Stimulated activated CD4-positive, alpha-beta T cell treated with anti-CD3 and anti-CD28 coated beads, Interleukin-12 subunit alpha, Interleukin-12 subunit beta, amount 100 ng/mL, for 24 hours (primary cell): ENCODE data around the gene MBNL2.

Experiments used
- DNase-seq, 2 experiments: peaks; one replicate each; pipeline ENCODE4 v3.0.0-alpha.2; 2020; ENCODE audit warnings: low read depth in 2 of 2

Gene MBNL2

DNA sequence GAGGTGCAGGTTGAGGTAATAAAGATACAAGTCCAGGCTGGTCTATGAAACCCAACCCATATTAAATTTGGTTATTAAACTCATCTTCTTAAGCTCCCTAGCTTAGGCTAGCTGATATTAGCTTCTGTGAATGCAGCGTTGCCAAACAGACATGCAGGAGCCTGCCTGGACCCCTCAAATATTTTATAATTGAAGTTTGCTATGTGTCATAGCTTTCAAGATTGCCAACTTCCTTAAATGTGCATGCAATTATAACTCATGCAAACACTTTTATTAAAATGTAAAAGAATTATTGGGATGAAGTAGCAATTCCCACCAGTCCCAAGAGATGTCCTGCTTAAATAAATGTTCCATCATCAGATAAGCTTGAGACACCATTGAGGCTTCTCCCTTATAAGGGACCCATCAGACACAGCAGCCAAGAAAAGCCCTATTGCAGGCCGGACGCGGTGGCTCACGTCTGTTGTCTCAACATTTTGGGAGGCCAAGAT is 51.3 kb downstream of the MBNL2 start:
- DNase-seq = no peak

DNA sequence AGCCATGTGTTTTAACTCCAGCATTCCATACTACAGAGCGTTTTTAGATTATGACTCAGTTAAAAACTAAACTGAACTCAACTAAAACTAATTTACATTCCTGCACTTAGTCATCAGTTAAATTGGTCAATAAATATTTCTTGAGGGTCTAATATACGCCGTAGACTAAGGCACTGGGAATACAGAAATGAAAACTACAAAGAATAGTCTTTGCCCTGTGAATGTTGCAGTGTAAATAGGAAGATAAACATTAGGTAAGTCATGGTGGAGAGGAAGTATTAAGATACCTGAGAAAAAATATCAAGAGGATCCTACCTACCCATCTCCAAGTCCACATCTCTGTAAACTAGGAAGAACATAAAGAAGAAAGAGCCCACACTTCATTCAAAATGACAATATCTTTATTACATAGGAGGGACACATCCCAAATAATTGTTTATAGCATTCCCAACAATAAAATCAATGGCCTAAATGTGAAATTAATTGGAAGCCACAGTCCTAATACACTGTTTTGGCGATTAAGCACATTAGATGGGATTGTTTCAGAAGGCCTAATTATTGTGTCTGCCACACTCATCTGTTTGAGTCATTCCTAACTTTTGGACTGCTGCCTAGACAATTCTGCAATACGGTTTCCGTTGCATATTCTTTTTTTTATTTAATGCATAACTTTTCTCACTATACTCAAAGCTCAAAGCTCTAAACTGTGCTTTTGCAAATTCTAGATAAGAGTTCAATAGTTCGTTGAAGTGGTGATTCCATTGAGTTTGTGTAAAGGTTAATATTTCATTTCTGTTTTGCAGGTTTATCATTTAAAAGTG is 52.9 kb downstream of the MBNL2 start:
- no peak for DNase-seq

DNA sequence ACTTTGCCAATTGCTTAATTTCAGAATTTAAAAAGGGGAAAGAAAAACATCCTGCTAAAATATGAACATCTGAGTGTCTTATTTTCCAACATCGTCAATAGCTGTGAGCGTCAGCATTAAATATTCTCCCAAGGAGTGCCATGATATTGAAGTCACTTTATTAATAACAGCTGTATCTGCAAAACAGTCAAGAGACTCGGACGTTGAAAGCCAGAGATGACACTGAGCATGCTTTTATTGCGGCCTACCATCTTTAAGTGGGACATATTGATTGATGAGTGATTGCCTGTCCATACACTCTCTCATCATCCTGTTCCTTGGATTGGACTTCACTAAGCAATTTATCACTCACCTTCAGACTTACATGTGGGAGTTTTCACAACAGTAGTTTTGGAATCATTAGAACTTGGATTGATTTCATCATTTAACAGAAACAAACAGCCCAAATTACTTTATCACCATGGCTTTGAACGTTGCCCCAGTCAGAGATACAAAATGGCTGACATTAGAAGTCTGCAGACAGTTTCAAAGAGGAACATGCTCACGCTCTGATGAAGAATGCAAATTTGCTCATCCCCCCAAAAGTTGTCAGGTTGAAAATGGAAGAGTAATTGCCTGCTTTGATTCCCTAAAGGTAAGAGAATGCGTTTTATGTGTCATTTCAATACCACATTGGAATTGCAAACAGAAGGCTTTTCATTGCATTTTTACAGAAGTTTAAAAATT is 53.8 kb downstream of the MBNL2 start:
- no peak for DNase-seq

DNA sequence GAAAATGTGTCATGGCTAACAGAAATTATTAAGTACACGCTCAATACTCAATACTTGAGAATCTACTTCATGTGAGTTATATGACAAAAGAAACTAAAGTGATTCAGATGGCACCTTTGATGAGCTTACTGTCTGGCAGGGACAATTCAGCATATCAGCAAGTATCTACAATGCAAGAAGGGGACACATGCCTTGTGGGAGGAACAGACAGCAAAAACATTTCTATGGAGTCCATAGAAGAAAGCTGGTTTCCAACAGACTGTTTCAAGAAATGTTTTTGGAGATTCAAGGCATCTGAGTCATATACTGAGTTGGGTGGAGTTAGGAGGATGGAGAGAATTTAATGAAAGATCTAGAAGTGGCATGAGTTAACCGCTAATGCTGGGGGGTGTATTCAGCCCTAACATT is 54.7 kb downstream of the MBNL2 start:
- no peak for DNase-seq

DNA sequence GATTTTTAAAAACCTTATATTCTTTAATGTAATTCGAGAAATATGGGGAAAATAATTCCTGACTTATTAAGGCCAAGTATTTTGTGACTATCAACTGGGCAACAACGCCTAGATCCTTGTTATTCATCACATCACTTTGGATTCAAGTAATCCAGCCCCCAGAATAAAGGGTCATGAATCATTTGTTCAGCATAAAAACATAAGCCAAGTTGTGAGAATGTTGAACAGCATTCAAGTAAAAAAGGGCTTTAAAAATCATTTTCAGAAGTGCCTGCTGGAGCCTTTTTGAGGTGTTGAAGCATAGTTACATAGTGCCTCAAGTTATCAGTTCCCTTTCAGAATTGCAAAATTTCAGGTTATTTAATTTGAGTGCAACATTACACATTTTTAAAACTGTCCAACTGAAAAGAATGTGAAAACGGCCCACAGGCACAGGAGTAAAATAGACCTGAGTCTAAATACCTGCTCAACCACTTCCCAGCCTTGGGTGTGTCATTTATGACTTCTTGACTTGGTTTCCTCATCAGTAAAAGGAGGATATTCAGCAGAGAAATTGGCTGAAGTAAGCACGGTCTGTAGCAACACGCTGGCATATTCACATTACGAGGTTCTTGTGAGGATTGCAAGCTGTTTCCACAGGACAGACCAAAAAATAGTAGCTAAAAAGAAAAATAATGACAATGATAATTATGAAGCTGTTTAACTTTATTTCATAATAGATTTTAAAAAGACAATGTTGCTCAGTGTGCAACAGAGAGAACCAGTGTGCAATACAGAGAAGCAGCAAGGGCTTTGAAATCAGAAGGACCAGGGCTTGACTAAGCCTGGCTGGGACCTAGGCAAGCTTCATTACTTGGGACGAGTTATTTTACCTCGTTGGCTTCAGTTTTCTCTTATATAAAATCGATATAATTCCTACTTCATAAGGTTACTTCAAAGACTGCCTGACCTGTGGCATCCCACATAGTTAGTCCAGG is 56.6 kb downstream of the MBNL2 start:
- no peak for DNase-seq

DNA sequence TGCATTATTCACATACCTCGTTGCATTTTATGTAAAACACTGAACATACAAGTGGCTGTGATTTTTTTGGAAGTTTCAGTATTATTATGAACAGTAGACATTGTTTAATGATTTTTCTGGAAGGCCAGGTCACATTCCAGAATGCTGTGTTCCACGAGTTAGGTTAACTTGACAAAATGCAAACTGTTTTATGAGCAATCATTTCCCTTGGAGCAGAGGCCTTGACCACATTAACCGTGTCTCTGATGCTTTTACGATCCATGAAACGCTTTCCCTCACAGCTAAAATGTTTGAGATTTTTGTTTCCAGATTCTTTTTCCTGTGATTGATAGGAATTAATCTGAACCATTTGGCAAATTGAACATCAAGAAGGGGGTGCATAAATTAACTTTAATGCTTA is 57.8 kb downstream of the MBNL2 start:
- DNase-seq = no peak

DNA sequence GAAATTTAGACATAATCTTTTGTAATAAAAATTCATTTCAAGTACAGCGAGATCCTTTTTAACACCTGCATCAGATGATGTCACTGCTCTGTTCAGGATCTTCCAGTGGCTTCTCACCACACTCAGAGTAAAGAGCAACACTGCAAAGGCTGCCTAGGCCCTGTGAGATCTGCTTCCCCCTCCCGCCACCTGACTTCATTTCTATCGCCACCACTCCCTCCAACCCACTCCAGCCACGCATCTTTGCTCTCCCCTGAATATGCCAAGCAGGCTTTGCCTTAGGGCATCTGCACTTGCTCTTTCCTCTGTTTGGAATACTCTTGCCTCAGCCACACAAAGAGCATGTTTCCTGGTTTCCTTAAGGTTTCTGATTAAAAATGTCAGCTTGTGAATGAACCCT is 58.3 kb downstream of the MBNL2 start:
- DNase-seq = no peak

DNA sequence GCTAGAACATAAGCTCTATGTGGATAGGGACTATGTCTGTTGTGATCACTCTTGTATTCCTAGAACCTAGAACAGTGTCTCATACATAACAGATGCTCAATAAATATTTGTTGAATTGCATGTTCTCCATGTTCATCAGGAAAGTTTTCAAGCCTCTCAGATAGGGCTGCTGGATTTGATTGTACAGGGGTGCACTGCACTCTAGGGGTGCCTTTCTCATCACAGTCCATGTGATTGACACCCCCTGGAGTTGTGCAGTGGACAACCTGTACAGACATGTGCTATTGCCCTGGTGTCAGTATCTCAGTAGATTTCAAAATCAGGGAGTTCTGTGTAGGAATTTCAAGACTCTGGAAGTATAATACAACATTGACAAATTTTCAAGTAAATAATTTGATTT is 58.9 kb downstream of the MBNL2 start:
- DNase-seq = no peak

DNA sequence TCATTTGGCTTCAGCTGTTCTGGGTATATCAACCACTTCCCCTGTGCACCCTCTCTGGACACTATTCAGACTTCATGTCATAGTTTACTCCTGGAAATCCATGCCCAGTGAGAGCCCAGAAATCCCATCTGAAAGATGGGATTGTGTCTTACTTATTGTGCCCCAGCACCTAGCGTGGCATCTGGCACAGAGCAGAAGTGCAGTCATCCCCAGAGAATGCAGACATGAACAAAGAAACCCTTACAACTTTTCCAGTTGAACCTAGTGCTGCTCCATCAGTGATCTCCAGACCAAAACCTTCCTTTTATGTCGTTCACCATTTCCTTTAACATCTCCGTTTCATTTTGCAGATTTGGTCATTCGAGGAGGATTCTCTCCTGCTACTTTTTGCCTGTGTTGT is 60.6 kb downstream of the MBNL2 start:
- no peak for DNase-seq

DNA sequence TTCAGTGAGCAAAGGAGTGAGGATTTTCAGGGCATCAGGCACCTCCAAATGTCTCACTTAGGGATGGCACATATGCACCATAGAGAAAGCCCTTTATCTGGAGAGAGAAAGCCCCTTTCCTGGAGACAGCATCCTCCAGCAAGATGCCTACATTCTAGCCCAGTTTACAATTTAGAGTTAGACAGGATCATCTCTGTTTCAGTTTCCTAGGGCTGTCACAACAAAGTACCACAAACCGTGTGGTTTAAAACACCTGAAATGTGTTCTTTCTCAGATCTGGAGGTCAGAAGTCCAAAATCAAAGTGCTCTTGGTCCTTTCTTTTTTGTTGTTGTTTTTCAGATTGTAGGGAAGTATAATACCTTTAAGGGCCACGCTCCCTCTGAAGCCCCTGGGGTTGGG is 61.8 kb downstream of the MBNL2 start:
- DNase-seq = no peak

DNA sequence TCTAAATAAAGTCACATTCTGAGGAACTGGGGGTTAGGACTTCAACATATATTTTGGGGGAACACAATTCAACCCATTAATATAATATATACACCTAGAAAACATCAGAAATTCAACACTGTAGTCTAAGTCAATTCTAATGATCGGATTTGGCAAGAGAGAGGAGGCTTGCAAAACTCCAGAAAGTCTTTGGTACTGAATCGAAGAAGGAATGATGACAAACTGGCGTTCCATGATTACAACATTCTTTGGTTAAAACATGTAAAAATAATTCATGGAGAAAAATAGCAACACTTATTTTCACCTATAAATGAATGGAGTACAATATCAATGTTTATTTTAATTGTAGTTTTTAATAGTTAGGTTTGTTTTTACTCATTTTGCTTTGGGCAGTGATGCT is 62.4 kb downstream of the MBNL2 start:
- DNase-seq = no peak

DNA sequence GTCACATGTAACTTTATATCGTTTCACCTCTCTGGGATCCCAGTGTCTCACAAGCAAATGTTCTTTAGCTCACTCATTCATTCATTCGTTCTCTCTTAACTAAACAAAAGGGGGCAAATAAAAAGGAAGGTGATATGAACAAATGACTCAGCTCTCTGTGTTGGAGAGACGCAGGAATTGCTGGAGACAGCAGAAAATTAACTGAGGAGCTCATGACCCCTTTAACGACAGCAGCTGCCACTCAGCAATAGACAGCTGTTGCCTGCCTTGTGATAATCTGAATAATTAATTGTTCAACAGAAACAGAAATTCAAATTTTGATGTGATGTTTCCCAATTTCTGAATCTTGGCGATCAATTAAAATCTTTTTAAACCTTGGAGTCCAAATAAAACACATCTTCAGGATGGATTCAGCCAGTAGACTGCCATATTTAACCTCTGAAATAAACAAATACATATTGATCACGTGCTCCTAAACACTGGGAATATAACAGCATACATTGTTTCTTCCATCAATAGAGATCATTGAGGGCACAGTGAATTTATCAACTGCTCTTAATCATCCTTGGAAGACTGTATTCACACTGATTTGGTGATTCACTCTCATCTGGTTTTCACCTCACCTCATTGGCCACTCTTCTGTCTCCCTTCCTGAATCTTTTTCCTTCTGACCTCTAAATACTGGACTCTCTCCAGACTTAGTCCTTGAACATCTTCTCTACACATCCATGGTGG is 63.3 kb downstream of the MBNL2 start:
- no peak for DNase-seq

DNA sequence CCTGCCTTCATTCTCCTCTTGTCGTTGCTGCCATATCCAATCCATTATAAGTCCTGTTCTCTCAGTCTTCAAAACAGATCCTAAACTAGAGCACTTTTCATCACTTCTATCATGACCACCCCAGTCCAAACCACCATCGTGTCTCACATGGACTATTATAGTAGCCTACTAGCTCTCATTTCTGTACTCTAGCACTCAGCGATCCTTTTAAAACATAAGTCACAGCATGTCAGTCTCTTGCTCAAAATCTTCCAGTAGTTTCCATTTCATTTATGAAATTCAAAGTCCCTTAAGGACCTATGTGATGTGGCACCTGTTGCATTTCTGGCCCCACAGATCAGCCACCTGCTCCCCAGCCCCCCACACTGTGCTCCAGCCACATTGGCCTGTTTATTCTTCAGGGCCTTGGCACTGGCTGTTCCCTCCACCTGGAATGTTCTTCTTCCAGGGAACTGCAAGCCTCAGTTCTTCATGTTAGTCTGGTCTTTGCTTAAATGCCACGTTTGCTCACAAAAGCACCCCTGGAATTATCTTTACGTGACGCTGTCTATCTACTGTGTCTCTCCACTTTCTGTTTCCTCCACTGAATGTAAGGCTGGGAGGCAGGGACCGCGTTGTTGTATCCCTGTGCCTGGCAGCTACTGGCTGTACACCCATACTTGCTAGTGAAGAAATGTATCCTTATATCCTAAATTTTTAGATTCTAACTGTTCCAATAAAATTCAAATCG is 64.3 kb downstream of the MBNL2 start:
- DNase-seq = no peak

DNA sequence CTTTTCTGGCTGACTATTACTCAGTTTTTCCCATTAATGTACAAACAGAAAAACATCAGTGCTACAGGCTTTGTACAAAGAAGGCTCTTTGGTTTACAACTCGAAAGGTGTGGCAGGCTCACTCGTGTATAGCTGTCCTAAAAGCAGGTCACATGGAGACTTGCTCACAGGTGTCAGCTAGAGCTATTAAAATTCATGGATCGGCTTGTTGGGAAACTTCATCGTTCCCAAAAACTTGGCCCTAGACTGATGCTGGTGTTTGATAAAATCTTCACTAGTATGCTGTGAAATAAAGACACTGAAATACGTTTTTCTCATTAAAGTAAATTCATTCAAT is 64.9 kb downstream of the MBNL2 start:
- DNase-seq = no peak

DNA sequence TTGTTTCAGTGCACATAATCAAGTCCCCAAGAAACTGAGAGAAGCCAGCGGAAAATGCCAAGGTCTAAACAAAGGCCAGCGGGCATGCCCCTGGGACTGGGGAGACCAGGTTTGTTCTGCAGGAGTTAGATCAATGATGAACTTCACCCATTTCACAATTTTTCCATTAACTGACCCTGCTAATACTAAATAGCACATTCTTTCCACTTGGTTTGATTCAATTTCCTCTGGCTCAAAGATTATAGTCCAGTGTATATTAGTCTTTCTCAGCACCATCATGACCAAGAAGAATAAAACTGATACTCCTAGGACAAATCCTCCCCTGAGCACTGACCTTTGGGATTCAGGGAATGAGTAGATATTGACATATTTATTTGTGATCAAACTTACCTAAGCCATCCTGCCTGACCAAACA is 66.4 kb downstream of the MBNL2 start:
- no peak for DNase-seq

DNA sequence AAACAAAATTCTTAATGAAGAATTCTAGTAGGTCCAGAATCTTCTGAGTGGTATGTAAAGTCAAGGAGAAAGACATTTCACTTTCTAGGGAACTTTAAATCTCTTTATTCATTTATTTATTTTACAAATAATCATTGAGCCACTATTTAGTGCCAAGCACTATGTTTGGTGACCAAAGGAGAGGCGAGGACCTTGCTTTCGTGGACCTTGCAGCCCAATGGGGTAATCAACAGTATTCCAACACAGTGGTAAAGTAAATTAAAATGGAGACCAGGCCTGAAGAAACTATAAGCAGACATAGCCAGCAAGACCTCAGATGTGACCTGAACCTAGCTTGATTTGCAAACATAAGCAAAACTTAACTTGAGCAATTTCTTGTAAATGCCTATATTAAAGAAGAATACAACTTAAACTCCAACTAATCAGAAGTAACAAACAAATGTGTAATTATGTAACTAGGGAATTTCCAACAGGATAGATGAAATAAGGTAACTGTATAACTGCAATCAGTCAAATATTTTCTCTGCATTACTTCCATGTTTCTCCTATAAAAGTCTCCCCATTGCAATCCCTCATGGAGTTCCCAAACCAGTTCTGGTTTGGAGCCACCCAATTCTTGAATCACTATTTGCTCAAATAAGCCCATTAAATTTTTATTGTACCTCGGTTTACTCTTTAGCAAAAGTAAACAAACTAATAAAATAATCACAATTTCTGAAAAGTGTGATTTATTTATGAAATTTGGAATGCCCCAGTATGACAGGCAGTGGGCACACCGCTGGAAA is 67.6 kb downstream of the MBNL2 start:
- DNase-seq = no peak

DNA sequence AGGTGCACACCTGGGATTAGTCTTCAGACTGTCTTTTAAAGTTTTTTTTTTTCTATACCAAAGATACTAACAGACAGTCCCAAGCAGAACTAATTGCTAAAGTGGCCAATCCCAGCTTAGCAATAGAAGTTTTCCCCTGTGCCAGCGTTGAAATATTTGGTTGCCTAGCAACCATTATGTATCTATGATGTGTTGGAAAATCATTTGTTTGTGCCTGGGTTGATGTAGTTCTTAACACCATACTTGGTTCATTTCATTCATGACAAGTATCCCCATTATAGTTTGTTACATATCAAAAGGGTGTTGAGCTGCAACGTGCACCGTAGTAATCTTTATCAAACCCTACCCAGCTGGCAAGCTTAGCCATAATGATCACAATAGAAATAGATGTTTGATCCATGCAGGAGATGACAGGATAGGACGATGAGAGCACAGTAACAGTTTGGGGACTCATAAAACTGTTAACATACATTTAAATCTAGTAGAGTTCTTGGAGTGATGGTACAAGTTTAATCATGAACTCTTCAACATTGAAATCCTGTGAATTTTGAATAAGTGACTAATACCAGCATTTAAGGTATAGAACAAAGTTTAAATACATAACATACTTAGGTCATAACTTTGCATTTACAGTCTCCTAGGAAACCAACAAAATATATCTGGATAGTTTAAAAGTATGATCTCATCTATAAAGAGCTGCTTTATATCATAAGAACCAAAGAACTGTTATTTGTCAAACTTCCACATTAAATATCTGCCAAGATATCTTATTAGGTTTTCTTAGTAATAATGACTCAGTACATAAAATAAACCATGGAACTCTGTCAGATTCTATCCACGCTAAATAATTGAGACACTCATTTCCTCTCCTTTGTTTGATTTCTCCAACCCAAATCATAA is 73.4 kb downstream of the MBNL2 start:
- DNase-seq = no peak

DNA sequence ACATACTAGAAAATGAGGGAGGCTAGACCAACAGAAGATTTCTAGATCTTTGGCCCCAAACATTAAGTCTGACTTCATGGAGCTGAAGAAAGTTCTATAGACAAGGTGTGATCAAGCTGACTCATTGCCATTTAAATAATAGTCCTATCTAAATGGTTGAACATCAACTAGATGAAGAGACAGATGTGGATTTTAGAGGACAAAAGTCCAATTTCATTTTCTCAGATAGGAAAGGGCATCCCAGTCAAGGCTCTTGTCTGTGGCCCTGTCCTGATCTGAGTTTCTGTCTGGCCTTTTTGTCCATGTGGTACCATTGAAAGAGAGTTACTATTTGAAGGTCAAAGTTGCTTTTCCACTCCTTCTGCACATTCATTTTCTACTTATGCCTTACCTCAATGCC is 74.6 kb downstream of the MBNL2 start:
- DNase-seq = no peak

DNA sequence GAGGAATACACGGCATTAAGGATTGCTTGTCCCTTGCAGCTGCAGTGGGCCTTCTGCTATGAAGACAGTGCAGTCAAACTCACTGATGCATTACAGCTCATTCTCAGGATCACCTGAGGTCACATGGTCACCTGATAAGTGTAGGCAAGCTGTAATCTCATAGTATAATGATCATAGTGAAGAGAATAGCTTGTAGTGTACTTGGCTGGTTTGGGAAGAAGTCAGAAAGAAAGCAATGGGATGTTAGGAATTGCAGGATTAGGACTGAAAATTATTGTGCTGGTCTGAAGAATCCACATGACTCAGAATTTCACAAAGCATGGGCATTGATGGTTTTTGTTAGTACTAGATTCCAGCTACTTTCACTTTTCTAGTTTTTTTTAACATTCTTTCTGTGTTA is 76.7 kb downstream of the MBNL2 start:
- DNase-seq = no peak
